Astrocyte (in vitro differentiated cells and primary cell): ENCODE results near the gene ALK. TPM values are rescaled to one million over a fixed set of nuclear protein-coding genes. Genes with fewer than 3 reads are reported as not detected.

Experiments
- DNase-seq: peaks from one replicate; pipeline ENCODE4 v3.0.0-alpha.2; 2010; ENCODE audit warnings: low read depth
- FAIRE-seq: peaks from 2 replicates; lab custom pipeline; 2011; peaks lifted over from hg19 to GRCh38; lab: Jason Lieb, UNC
- H2AFZ ChIP-seq: 2 replicates; pipeline ENCODE4 v1.6.0; 2012; ENCODE audit warnings: low read depth, low read length, inconsistent platforms
- H3K27ac ChIP-seq: 2 replicates; pipeline ENCODE4 v1.5.1; 2011; ENCODE audit warnings: low read depth, low read length, inconsistent platforms
- H3K27me3 ChIP-seq: 2 replicates; pipeline ENCODE4 v1.6.0; 2011; ENCODE audit warnings: low read length, inconsistent platforms; ENCODE audit not compliant: insufficient read depth
- H3K36me3 ChIP-seq: 2 replicates; pipeline ENCODE4 v1.5.1; 2011; ENCODE audit warnings: low read length, inconsistent platforms; ENCODE audit not compliant: insufficient read depth
- H3K4me1 ChIP-seq: 2 replicates; pipeline ENCODE4 v1.5.1; 2011; ENCODE audit warnings: low read length, inconsistent platforms; ENCODE audit not compliant: insufficient read depth
- H3K4me2 ChIP-seq: 2 replicates; pipeline ENCODE4 v1.6.0; 2012; ENCODE audit warnings: low read length, inconsistent platforms
- H3K4me3 ChIP-seq: 2 replicates; pipeline ENCODE4 v1.5.1; 2011; ENCODE audit warnings: low read depth, mild to moderate bottlenecking, low read length, inconsistent platforms; ENCODE audit not compliant: insufficient read depth
- H3K79me2 ChIP-seq: 2 replicates; pipeline ENCODE4 v1.6.0; 2012; ENCODE audit warnings: mild to moderate bottlenecking, low read length, inconsistent platforms; ENCODE audit not compliant: insufficient read depth
- H3K9ac ChIP-seq: 2 replicates; pipeline ENCODE4 v1.6.0; 2012; ENCODE audit warnings: mild to moderate bottlenecking, low read length, inconsistent platforms
- H3K9me3 ChIP-seq: 2 replicates; pipeline ENCODE4 v1.5.1; 2012; ENCODE audit warnings: low read depth, mild to moderate bottlenecking, low read length, inconsistent platforms; ENCODE audit not compliant: insufficient read depth
- H4K20me1 ChIP-seq: 2 replicates; pipeline ENCODE4 v1.6.0; 2012; ENCODE audit warnings: low read length, inconsistent platforms; ENCODE audit not compliant: insufficient read depth
- H3K27ac Mint-ChIP-seq: one replicate; pipeline ENCODE4 v1.8.0; 2021; ENCODE audit warnings: mild to moderate bottlenecking, mixed read lengths; ENCODE audit not compliant: unreplicated experiment
- H3K27me3 Mint-ChIP-seq: one replicate; pipeline ENCODE4 v1.8.0; 2021; ENCODE audit warnings: low read depth, mixed read lengths; ENCODE audit not compliant: unreplicated experiment
- H3K36me3 Mint-ChIP-seq: one replicate; pipeline ENCODE4 v1.8.0; 2021; ENCODE audit warnings: low read depth, mixed read lengths; ENCODE audit not compliant: unreplicated experiment
- H3K4me1 Mint-ChIP-seq: one replicate; pipeline ENCODE4 v1.8.0; 2021; ENCODE audit warnings: low read depth, mixed read lengths; ENCODE audit not compliant: unreplicated experiment
- H3K4me3 Mint-ChIP-seq: one replicate; pipeline ENCODE4 v1.8.0; 2021; ENCODE audit warnings: mild to moderate bottlenecking, moderate library complexity, mixed read lengths; ENCODE audit not compliant: unreplicated experiment
- H3K9me3 Mint-ChIP-seq: one replicate; pipeline ENCODE4 v1.8.0; 2021; ENCODE audit warnings: mild to moderate bottlenecking, mixed read lengths; ENCODE audit not compliant: unreplicated experiment
- EZH2 ChIP-seq: IDR thresholded peaks from 2 replicates; pipeline ENCODE4 v1.6.1; 2012; ENCODE audit warnings: mild to moderate bottlenecking, low read length, inconsistent platforms; ENCODE audit not compliant: insufficient read depth
- total RNA-seq: library from RNA; stranded (reverse); gene quantifications from 2 replicates; pipeline ENCODE4 v1.2.1, GENCODE V29; 2021
- TF ChIP-seq, protein P1 (sequence below): IDR thresholded peaks from 2 replicates; pipeline ENCODE4 v1.5.1; 2011; ENCODE audit warnings: low read depth, mild to moderate bottlenecking, inconsistent platforms, low read length, moderate library complexity; ENCODE audit not compliant: insufficient read depth

ALK gene
- total RNA-seq, 1 donor from 2014 or later = 0.16 TPM

DNA sequence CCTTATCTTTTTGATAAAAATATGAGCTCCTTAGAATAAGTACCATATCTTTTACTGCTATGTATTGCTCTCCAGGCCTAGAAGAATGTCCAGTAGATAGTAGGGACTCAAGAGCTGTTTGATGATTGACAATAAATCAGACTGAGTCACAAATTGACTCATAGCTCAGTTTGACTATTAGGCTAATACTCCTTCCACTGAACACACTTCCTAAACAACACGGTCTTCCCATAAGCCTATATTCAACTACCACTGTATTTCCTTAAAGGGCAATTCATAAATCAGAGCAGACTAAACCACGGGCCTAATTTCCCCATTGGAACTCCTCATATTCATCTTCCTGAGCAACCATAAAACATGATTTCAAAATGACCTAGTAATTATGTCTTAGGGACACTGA, 258.5 kb downstream of the ALK start:
- Histone ChIP-seq H3K27me3 (no peaks in the 10 kb centered on the region), H3K4me3 (no peak overlapping the region), H4K20me1 (no peaks in the 10 kb centered on the region), H3K79me2 (no peaks in the 10 kb centered on the region), H3K36me3 (no peaks in the 10 kb centered on the region), H2AFZ (no peak overlapping the region), H3K4me1 (peaks cover 7% of the 10 kb centered on the region), H3K4me2 (peak overlapping the region; percentile 42), H3K27ac (peak overlapping the region; percentile 52), H3K9ac (no peak overlapping the region), H3K9me3 (no peaks in the 10 kb centered on the region)
- Mint-ChIP-seq H3K27ac (no peak overlapping the region), H3K4me1 (peaks cover 7% of the 10 kb centered on the region), H3K36me3 (no peaks in the 10 kb centered on the region), H3K27me3 (peaks cover 9% of the 10 kb centered on the region), H3K4me3 (no peak overlapping the region), H3K9me3 (peaks cover 2% of the 10 kb centered on the region)
- TF ChIP-seq, protein P1, sequence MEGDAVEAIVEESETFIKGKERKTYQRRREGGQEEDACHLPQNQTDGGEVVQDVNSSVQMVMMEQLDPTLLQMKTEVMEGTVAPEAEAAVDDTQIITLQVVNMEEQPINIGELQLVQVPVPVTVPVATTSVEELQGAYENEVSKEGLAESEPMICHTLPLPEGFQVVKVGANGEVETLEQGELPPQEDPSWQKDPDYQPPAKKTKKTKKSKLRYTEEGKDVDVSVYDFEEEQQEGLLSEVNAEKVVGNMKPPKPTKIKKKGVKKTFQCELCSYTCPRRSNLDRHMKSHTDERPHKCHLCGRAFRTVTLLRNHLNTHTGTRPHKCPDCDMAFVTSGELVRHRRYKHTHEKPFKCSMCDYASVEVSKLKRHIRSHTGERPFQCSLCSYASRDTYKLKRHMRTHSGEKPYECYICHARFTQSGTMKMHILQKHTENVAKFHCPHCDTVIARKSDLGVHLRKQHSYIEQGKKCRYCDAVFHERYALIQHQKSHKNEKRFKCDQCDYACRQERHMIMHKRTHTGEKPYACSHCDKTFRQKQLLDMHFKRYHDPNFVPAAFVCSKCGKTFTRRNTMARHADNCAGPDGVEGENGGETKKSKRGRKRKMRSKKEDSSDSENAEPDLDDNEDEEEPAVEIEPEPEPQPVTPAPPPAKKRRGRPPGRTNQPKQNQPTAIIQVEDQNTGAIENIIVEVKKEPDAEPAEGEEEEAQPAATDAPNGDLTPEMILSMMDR = no peak
- no peak for TF ChIP-seq EZH2
- peak; percentile 5 for DNase-seq
- FAIRE-seq = no peak

DNA sequence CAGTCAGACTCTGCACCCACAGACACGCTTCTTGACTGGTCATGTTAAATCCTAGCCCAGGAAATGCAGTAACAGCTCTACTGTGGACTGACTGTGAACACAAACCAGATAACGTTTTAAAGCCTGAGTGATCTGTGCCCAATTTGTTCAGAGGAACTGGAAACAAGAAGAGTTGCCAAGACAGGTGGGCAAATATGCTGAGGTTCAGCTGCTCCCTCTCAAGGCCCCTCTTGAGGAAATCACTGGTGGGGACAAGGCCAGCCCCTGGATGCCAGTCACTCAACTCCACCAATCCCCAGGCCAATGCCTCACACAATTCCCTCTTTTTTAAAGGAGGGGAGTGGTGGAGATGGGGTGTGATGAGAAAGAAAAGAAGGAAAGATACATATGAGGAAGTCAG, 261.2 kb downstream of the ALK start:
- Mint-ChIP-seq H3K27ac (no peak overlapping the region), H3K9me3 (peaks cover under 1% of the 10 kb centered on the region), H3K4me3 (no peak overlapping the region), H3K4me1 (peaks cover 16% of the 10 kb centered on the region), H3K27me3 (peaks cover 16% of the 10 kb centered on the region), H3K36me3 (no peaks in the 10 kb centered on the region)
- no peaks in the 10 kb centered on the region for H3K79me2 ChIP-seq
- H3K27me3 ChIP-seq = no peaks in the 10 kb centered on the region
- peaks cover 7% of the 10 kb centered on the region for H3K4me1 ChIP-seq
- H4K20me1 ChIP-seq = no peaks in the 10 kb centered on the region
- H3K36me3 ChIP-seq = no peaks in the 10 kb centered on the region
- H3K27ac ChIP-seq = no peak overlapping the region
- no peak for FAIRE-seq
- H3K9me3 ChIP-seq = no peaks in the 10 kb centered on the region
- TF ChIP-seq, protein P1 = no peak
- no peak for TF ChIP-seq EZH2
- no peak overlapping the region for H3K9ac ChIP-seq
- H3K4me2 ChIP-seq = no peak overlapping the region
- no peak for DNase-seq
- no peak overlapping the region for H3K4me3 ChIP-seq
- no peak overlapping the region for H2AFZ ChIP-seq

DNA sequence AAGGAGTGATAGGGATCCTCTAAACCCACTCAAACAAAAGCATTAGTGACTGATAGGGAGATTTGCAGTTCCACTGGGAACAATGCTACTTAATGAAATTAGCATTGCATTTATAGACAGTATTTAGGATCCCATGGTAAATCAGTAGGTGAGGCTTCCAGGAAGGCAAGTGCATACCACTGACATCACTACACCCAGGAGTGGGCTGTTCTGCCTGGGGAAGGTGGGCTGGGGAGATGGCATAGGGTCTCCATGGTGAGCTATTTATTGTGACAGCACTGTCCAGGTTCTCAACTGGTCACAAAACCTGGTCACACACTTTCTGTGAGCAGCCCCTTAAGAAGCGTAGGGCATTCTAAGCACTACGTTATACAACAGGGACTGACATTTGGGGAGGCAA, 262.2 kb downstream of the ALK start:
- DNase-seq (no peak), FAIRE-seq (no peak)
- no peaks in the 10 kb centered on the region for H3K9me3 ChIP-seq
- H3K27ac Mint-ChIP-seq = no peak overlapping the region
- H3K27ac ChIP-seq = no peak overlapping the region
- no peaks in the 10 kb centered on the region for H3K9me3 Mint-ChIP-seq
- H4K20me1 ChIP-seq = no peaks in the 10 kb centered on the region
- no peaks in the 10 kb centered on the region for H3K27me3 ChIP-seq
- H3K4me1 Mint-ChIP-seq = peaks cover 16% of the 10 kb centered on the region
- no peak overlapping the region for H3K4me3 ChIP-seq
- H3K27me3 Mint-ChIP-seq = peaks cover 13% of the 10 kb centered on the region
- no peak overlapping the region for H2AFZ ChIP-seq
- no peaks in the 10 kb centered on the region for H3K79me2 ChIP-seq
- H3K4me2 ChIP-seq = no peak overlapping the region
- H3K4me1 ChIP-seq = peaks cover 7% of the 10 kb centered on the region
- no peak overlapping the region for H3K4me3 Mint-ChIP-seq
- no peak for TF ChIP-seq EZH2
- TF ChIP-seq, protein P1 = no peak
- no peaks in the 10 kb centered on the region for H3K36me3 Mint-ChIP-seq
- H3K9ac ChIP-seq = no peak overlapping the region
- no peaks in the 10 kb centered on the region for H3K36me3 ChIP-seq
